GM13977 (cell line): ENCODE data around the gene MYO5B.

Experiments
- DNase-seq: peaks from one replicate; pipeline ENCODE4 v3.0.0; 2012; ENCODE audit warnings: low spot score
- in situ Hi-C: fragments of 300-500 bp; cut with MboI; formaldehyde crosslinking; loops from one replicate; pipeline ENCODE4 v1.12.0; 2022; ENCODE audit warnings: low sequenced_read_pairs, low pct_unique_long_range_greater_than_20kb, mixed read lengths, inconsistent platforms; ENCODE audit not compliant: unreplicated experiment
- TF ChIP-seq, protein P1 (sequence below): IDR thresholded peaks from 2 replicates; pipeline ENCODE4 v1.5.1; 2012; ENCODE audit warnings: mild to moderate bottlenecking, control low read depth; ENCODE audit not compliant: insufficient read depth; ENCODE audit errors: extremely low read depth, missing control alignments

The MYO5B gene

DNA sequence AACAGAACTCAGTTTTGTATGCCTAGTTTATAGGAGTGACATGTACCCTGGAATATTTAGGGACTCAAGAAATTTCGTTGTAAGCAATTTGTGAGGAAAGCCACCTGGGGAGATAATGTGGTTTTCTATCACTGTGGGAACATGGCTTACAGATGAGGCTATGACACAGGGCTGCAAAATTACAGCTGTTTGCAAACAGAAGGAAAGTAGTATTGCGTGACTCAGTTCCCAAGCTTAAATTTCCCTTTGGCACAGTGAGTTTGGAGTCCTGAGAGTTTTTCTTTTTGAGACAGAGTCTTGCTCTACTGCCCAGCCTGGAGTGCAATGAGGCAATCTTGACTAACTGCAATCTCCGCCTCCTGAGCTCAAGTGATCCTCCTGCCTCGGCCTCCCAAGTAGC lies 149.8 kb downstream of the MYO5B start:
- no peak for DNase-seq
- in situ Hi-C loops: no loop called here
- TF ChIP-seq, protein P1, sequence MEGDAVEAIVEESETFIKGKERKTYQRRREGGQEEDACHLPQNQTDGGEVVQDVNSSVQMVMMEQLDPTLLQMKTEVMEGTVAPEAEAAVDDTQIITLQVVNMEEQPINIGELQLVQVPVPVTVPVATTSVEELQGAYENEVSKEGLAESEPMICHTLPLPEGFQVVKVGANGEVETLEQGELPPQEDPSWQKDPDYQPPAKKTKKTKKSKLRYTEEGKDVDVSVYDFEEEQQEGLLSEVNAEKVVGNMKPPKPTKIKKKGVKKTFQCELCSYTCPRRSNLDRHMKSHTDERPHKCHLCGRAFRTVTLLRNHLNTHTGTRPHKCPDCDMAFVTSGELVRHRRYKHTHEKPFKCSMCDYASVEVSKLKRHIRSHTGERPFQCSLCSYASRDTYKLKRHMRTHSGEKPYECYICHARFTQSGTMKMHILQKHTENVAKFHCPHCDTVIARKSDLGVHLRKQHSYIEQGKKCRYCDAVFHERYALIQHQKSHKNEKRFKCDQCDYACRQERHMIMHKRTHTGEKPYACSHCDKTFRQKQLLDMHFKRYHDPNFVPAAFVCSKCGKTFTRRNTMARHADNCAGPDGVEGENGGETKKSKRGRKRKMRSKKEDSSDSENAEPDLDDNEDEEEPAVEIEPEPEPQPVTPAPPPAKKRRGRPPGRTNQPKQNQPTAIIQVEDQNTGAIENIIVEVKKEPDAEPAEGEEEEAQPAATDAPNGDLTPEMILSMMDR: no peak

- TF ChIP-seq, protein P1: no peak
- no peak for DNase-seq
- in situ Hi-C loops: no loop called here
Observed at GRCh38 chr18:50044402-50044801, 150.5 kb downstream of the MYO5B start.

DNA sequence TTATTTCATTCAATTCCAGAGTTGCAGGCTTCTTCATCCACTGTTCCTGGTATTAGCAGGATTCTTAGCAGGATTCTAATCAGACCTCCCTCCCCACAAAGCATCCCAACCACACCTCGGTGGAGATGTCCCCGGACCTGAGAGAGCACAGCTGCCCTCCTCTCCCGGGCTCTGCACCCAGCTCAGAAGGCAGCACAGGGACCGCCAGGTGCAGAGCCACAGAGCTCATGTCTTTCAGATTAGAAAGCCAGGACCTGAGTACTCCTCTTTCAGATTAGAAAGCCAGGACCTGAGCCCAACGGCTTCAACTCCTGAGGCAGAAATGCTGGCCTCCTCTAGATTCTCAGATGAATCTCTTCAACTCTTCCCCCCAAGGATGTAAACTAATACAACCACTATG lies 152.3 kb downstream of the MYO5B start:
- in situ Hi-C loops: no loop called here
- TF ChIP-seq, protein P1: no peak
- DNase-seq: no peak

- in situ Hi-C loops: no loop called here
- TF ChIP-seq, protein P1: no peak
- no peak for DNase-seq
Observed at GRCh38 chr18:50039746-50040145, 155.2 kb downstream of the MYO5B start.

DNA sequence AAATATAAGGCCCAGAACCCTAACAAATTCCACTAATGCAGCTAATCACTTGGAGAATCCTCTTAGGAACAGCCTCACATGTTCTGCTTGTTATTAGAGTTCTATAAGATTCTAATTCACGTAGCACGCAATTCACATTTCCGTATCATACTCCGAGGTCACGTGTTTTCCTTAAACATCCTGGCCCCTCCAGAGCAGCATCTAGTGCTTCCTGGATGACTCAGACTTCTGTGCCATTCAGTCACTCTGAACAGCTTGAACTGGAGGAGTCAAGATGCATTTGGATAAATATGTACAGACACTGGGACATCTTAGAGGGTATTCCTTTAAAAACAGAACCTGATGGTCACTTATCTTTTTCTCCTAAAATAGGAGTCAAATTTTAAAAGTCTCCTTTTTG lies 156.5 kb downstream of the MYO5B start:
- TF ChIP-seq, protein P1: no peak
- no peak for DNase-seq
- in situ Hi-C loops: no loop called here

DNA sequence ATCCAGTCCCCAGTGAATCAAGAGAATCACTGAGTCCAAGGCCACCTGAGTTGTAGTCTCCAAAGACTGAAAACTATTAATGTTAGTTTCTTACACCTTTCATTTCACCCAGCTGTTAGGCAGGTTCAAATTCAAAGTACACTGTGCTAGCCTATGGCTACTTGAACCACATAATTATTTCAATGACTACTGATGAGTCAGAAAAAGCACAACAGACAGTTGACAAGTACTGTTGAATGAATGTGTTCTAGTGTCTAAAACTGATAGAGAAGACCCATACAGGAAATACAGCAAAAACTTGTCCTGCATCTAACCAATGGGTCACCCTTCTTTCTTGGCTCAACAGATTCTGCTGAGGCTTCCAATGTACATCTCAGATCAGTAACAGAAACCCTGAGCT lies 160.9 kb downstream of the MYO5B start:
- TF ChIP-seq, protein P1: no peak
- no peak for DNase-seq
- in situ Hi-C loops: no loop called here

DNA sequence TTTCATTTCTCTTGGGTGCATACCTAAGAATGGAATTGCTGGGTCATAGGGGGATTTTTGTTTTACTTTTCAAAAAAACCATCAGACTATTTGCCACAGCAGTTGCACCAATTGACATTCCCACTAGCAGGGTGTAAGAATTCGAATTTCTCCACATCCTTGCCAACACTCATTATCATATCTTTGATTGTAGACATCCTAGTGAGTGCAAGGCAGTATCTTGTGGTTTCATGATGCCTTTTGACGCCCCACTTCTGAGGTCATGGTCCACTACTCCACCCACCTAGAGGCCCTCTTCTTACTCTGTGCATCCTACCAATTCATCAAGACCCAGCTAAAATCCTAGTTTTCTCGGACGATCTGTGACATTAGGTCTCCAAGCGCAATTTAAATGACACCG lies 161.9 kb downstream of the MYO5B start:
- in situ Hi-C loops: no loop called here
- DNase-seq: no peak
- TF ChIP-seq, protein P1: no peak
